Mucosa of rectum (tissue), 2 donors: Measurements from ENCODE around the gene ARFGEF3.
"Not testable (repeated sequence)": the region's sequence is repeated elsewhere in the genome, so short reads cannot be mapped to it uniquely, and the experiment has no call there.

Experiments used
- H3K27ac ChIP-seq, 2 donors: one replicate each; pipeline ENCODE4 v1.7.0; 2013; ENCODE audit warnings: inconsistent platforms in 2 of 2, low read depth in 2 of 2, low read length in 2 of 2
- H3K27me3 ChIP-seq, 2 donors: one replicate each; pipeline ENCODE4 v1.7.0; 2013; ENCODE audit warnings: low read length in 2 of 2; ENCODE audit not compliant: control insufficient read depth in 2 of 2, insufficient read depth in 2 of 2
- H3K36me3 ChIP-seq, 2 donors: one replicate each; pipeline ENCODE4 v1.7.0; 2013; ENCODE audit warnings: low read length in 2 of 2; ENCODE audit not compliant: control insufficient read depth in 2 of 2, insufficient read depth in 2 of 2
- H3K4me1 ChIP-seq, 2 donors: one replicate each; pipeline ENCODE4 v1.7.0; 2013; ENCODE audit warnings: low read length in 2 of 2, mild to moderate bottlenecking in 1 of 2; ENCODE audit not compliant: control insufficient read depth in 2 of 2, insufficient read depth in 2 of 2
- H3K4me3 ChIP-seq, 2 donors: one replicate each; pipeline ENCODE4 v1.7.0; 2013; ENCODE audit warnings: low read length in 2 of 2
- H3K9ac ChIP-seq, 2 donors: one replicate each; pipeline ENCODE4 v1.7.0; 2013; ENCODE audit warnings: low read length in 2 of 2, low read depth in 1 of 2, mild to moderate bottlenecking in 1 of 2
- H3K9me3 ChIP-seq, 2 donors: one replicate each; pipeline ENCODE4 v1.7.0; 2013; ENCODE audit warnings: low read length in 2 of 2; ENCODE audit not compliant: control insufficient read depth in 2 of 2
- donor health status: healthy.
- donor health status: Normal muscosa, but diverticular disease.

The ARFGEF3 gene

GRCh38 chr6:138211601-138212000 lies 49.9 kb downstream of the ARFGEF3 start:
- no peaks in the 10 kb centered on the region for H3K36me3 ChIP-seq
- no peaks in the 10 kb centered on the region for H3K9me3 ChIP-seq
- H3K4me1 ChIP-seq: peaks cover 0 to 4% of the 10 kb centered on the region in 2 donors
- H3K27ac ChIP-seq: peak overlapping the region; percentile 29 to 48
- H3K27me3 ChIP-seq: no peaks in the 10 kb centered on the region
- H3K9ac ChIP-seq: no peak overlapping the region
- no peak overlapping the region for H3K4me3 ChIP-seq

- H3K27ac ChIP-seq, H3K4me1 ChIP-seq, H3K9ac ChIP-seq, H3K36me3 ChIP-seq, H3K9me3 ChIP-seq, H3K27me3 ChIP-seq, H3K4me3 ChIP-seq: not testable (repeated sequence)
These were observed 50.8 kb downstream of the ARFGEF3 start for GRCh38 chr6:138212530-138212929.

GRCh38 chr6:138215093-138215782 lies 53.5 kb downstream of the ARFGEF3 start:
- Histone ChIP-seq H3K9me3 (no peaks in the 10 kb centered on the region), H3K36me3 (no peaks in the 10 kb centered on the region), H3K9ac (no peak overlapping the region), H3K27ac (peak overlapping the region; percentile 24 to 44), H3K4me3 (no peak overlapping the region), H3K27me3 (no peaks in the 10 kb centered on the region), H3K4me1 (peaks cover 4 to 11% of the 10 kb centered on the region in 2 donors)

GRCh38 chr6:138218449-138218848 lies 56.7 kb downstream of the ARFGEF3 start, which contains the start of gene PBOV1:
Gene PBOV1 (minus strand): TSS chr6:138218491. CDS start chr6:138218395, 96 bp downstream.
- Histone ChIP-seq H3K27ac (peak within 1 kb of the TSS; percentile 3 to 19), H3K9ac (no peak within 1 kb of the TSS), H3K4me1 (peaks cover 4 to 9% of the 10 kb centered on the region in 2 donors), H3K36me3 (no peaks in the 10 kb centered on the region), H3K4me3 (no peak within 1 kb of the TSS), H3K9me3 (no peaks in the 10 kb centered on the region), H3K27me3 (no peaks in the 10 kb centered on the region)

GRCh38 chr6:138219398-138219797 lies 57.7 kb downstream of the ARFGEF3 start:
- H3K9ac ChIP-seq: no peak overlapping the region
- peaks cover 4 to 9% of the 10 kb centered on the region in 2 donors for H3K4me1 ChIP-seq
- H3K27me3 ChIP-seq: no peaks in the 10 kb centered on the region
- peak overlapping the region in 1 of 2 donors; percentile 3 for H3K27ac ChIP-seq
- no peak overlapping the region for H3K4me3 ChIP-seq
- H3K9me3 ChIP-seq: no peaks in the 10 kb centered on the region
- H3K36me3 ChIP-seq: no peaks in the 10 kb centered on the region

GRCh38 chr6:138219901-138220300 lies 58.2 kb downstream of the ARFGEF3 start:
- H3K4me3 ChIP-seq: no peak overlapping the region

GRCh38 chr6:138222901-138223546 lies 61.3 kb downstream of the ARFGEF3 start:
- Histone ChIP-seq H3K4me1 (peaks cover 11 to 12% of the 10 kb centered on the region in 2 donors), H3K36me3 (no peaks in the 10 kb centered on the region), H3K9me3 (no peaks in the 10 kb centered on the region), H3K27me3 (no peaks in the 10 kb centered on the region), H3K9ac (no peak overlapping the region), H3K4me3 (no peak overlapping the region), H3K27ac (no peak overlapping the region)

More at GRCh38 chr6:138219901-138220300, 58.2 kb downstream of the ARFGEF3 start:
- Histone ChIP-seq H3K9me3 (no peaks in the 10 kb centered on the region), H3K9ac (no peak overlapping the region), H3K27ac (peak overlapping the region; percentile 1 to 10), H3K36me3 (no peaks in the 10 kb centered on the region), H3K4me1 (peaks cover 4 to 8% of the 10 kb centered on the region in 2 donors), H3K27me3 (no peaks in the 10 kb centered on the region)

- Histone ChIP-seq H3K9me3 (no peaks in the 10 kb centered on the region), H3K4me3 (no peak overlapping the region), H3K9ac (no peak overlapping the region), H3K27me3 (no peaks in the 10 kb centered on the region), H3K27ac (peak overlapping the region in 1 of 2 donors; percentile 81), H3K4me1 (peaks cover 7 to 10% of the 10 kb centered on the region in 2 donors), H3K36me3 (no peaks in the 10 kb centered on the region)
These were observed 64.2 kb downstream of the ARFGEF3 start for GRCh38 chr6:138225953-138226352.

GRCh38 chr6:138226700-138227315 lies 65.1 kb downstream of the ARFGEF3 start:
- H3K4me3 ChIP-seq: peak overlapping the region; percentile 1 to 51
- H3K9me3 ChIP-seq: no peaks in the 10 kb centered on the region
- peak overlapping the region in 1 of 2 donors; percentile 13 for H3K9ac ChIP-seq
- H3K27me3 ChIP-seq: no peaks in the 10 kb centered on the region
- H3K27ac ChIP-seq: peak overlapping the region; percentile 67 to 81
- H3K4me1 ChIP-seq: peaks cover 12% of the 10 kb centered on the region in 2 donors
- H3K36me3 ChIP-seq: no peaks in the 10 kb centered on the region

- H3K9ac ChIP-seq: peak overlapping the region in 1 of 2 donors; percentile 13
- H3K4me1 ChIP-seq: peaks cover 13 to 15% of the 10 kb centered on the region in 2 donors
- peak overlapping the region; percentile 67 to 81 for H3K27ac ChIP-seq
- no peaks in the 10 kb centered on the region for H3K9me3 ChIP-seq
- H3K27me3 ChIP-seq: no peaks in the 10 kb centered on the region
- peak overlapping the region; percentile 1 to 51 for H3K4me3 ChIP-seq
- no peaks in the 10 kb centered on the region for H3K36me3 ChIP-seq
These were observed 65.6 kb downstream of the ARFGEF3 start for GRCh38 chr6:138227316-138227781.
